ENCODE data around the gene RGMA.

GRCh38 chr15:93033434-93034045, 55.5 kb downstream of the RGMA start:
- TF ChIP-seq CTCF (conservative IDR thresholded peaks at IDR 0.05) (no peak), ZFX (IDR thresholded peaks at IDR 0.05) (no peak)

Measured in C4-2B (cell line).